ENCODE results near the gene RO60.
"Not testable (repeated sequence)": the region's sequence is repeated elsewhere in the genome, so short reads cannot be mapped to it uniquely, and the experiment has no call there.

The RO60 gene

GRCh38 chr1:193042766-193043691 is 16.4 kb upstream of the RO60 start:
- TF ChIP-seq CTCF (IDR thresholded peaks at IDR 0.05; ENCODE audit: borderline replicate concordance, extremely low read depth, low read length, poor library complexity, severe bottlenecking): no peak
- no peak for TF ChIP-seq EZH2 (IDR thresholded peaks at IDR 0.05; ENCODE audit: borderline replicate concordance, low read depth, low read length, severe bottlenecking)
- Histone ChIP-seq H3K79me2 (ENCODE audit: insufficient read depth, low read length) (peaks cover 36% of the 10 kb centered on the region), H4K20me1 (ENCODE audit: insufficient read depth, low read length) (no peaks in the 10 kb centered on the region), H2AFZ (ENCODE audit: low read depth, low read length) (no peak overlapping the region), H3K4me2 (ENCODE audit: insufficient read depth, low read length) (no peak overlapping the region), H3K27ac (ENCODE audit: low read length) (no peak overlapping the region), H3K9ac (ENCODE audit: low read depth, low read length) (no peak overlapping the region), H3K9me3 (ENCODE audit: insufficient read depth, low read length, severe bottlenecking) (no peaks in the 10 kb centered on the region), H3K4me3 (ENCODE audit: low read depth in 1 of 2, low read length in 2 of 2) (no peak overlapping the region), H3K27me3 (ENCODE audit: insufficient read depth, low read length, poor library complexity) (no peaks in the 10 kb centered on the region), H3K4me1 (ENCODE audit: insufficient read depth, low read length) (no peaks in the 10 kb centered on the region), H3K36me3 (ENCODE audit: insufficient read depth, low read length) (peaks cover 48% of the 10 kb centered on the region; the same call in 1 of the 2 replicates)
- DNase-seq: no peak
- no peak for ATAC-seq (ENCODE audit: insufficient read depth, low read depth)

- Histone ChIP-seq H3K36me3 (ENCODE audit: insufficient read depth, low read length) (peaks cover 67% of the 10 kb centered on the region), H3K79me2 (ENCODE audit: insufficient read depth, low read length) (peaks cover 39% of the 10 kb centered on the region)
- not testable (repeated sequence) for H3K4me2 ChIP-seq (ENCODE audit: insufficient read depth, low read length); ATAC-seq (ENCODE audit: insufficient read depth, low read depth); DNase-seq; H3K27me3 ChIP-seq (ENCODE audit: insufficient read depth, low read length, poor library complexity); H3K9me3 ChIP-seq (ENCODE audit: insufficient read depth, low read length, severe bottlenecking); H3K4me1 ChIP-seq (ENCODE audit: insufficient read depth, low read length); H2AFZ ChIP-seq (ENCODE audit: low read depth, low read length); H3K27ac ChIP-seq (ENCODE audit: low read length); H3K9ac ChIP-seq (ENCODE audit: low read depth, low read length); H3K4me3 ChIP-seq (ENCODE audit: low read depth in 1 of 2, low read length in 2 of 2); H4K20me1 ChIP-seq (ENCODE audit: insufficient read depth, low read length)
These were observed 10.5 kb upstream of the RO60 start for GRCh38 chr1:193048913-193049312.

- Histone ChIP-seq H3K9me3 (ENCODE audit: insufficient read depth, low read length, severe bottlenecking) (no peaks in the 10 kb centered on the region), H3K36me3 (ENCODE audit: insufficient read depth, low read length) (peaks cover 27% of the 10 kb centered on the region)
These were observed 5.2 kb upstream of the RO60 start for GRCh38 chr1:193054169-193054675.

More at GRCh38 chr1:193054169-193054675, 5.2 kb upstream of the RO60 start:
- Histone ChIP-seq H4K20me1 (ENCODE audit: insufficient read depth, low read length) (peaks cover 26% of the 10 kb centered on the region; the same call in 1 of the 2 replicates), H3K9ac (ENCODE audit: low read depth, low read length) (no peak overlapping the region), H3K4me3 (ENCODE audit: low read depth in 1 of 2, low read length in 2 of 2) (no peak overlapping the region), H3K27me3 (ENCODE audit: insufficient read depth, low read length, poor library complexity) (no peaks in the 10 kb centered on the region), H2AFZ (ENCODE audit: low read depth, low read length) (no peak overlapping the region), H3K27ac (ENCODE audit: low read length) (no peak overlapping the region), H3K79me2 (ENCODE audit: insufficient read depth, low read length) (peaks cover 85% of the 10 kb centered on the region), H3K4me1 (ENCODE audit: insufficient read depth, low read length) (peaks cover 26% of the 10 kb centered on the region), H3K4me2 (ENCODE audit: insufficient read depth, low read length) (peak overlapping the region; percentile 2)
- ATAC-seq (ENCODE audit: insufficient read depth, low read depth) (no peak), DNase-seq (no peak)
- no peak for TF ChIP-seq EZH2 (IDR thresholded peaks at IDR 0.05; ENCODE audit: borderline replicate concordance, low read depth, low read length, severe bottlenecking)
- TF ChIP-seq CTCF (IDR thresholded peaks at IDR 0.05; ENCODE audit: borderline replicate concordance, extremely low read depth, low read length, poor library complexity, severe bottlenecking): no peak

Measured in DND-41 (cell line).